GM19468 (cell line): ENCODE data around the gene ZNF362.

Experiments
- ATAC-seq: cut with Tn5 transposase; IDR thresholded peaks from one replicate; pipeline ENCODE4 v1.9.1; 2021; ENCODE audit warnings: mild to moderate bottlenecking, moderate library complexity, moderate number of reproducible peaks; ENCODE audit not compliant: unreplicated experiment; ENCODE audit errors: extremely low read depth

Gene ZNF362

GRCh38 chr1:33266766-33267165 lies 10.5 kb downstream of the ZNF362 start:
- ATAC-seq, result no peak

GRCh38 chr1:33267468-33268205 lies 11.3 kb downstream of the ZNF362 start:
- ATAC-seq, result no peak

- no peak for ATAC-seq
These were observed 12.2 kb downstream of the ZNF362 start for GRCh38 chr1:33268457-33268856.

- ATAC-seq, result no peak
These were observed 12.8 kb downstream of the ZNF362 start for GRCh38 chr1:33268927-33269610.

GRCh38 chr1:33269621-33270020 lies 13.3 kb downstream of the ZNF362 start:
- ATAC-seq, result no peak

GRCh38 chr1:33270379-33270778 lies 14.1 kb downstream of the ZNF362 start:
- ATAC-seq, result no peak

- ATAC-seq, result no peak
These were observed 14.6 kb downstream of the ZNF362 start for GRCh38 chr1:33270808-33271465.

- ATAC-seq, result no peak
These were observed 15.6 kb downstream of the ZNF362 start for GRCh38 chr1:33271666-33272505.

- ATAC-seq, result no peak
These were observed 16.2 kb downstream of the ZNF362 start for GRCh38 chr1:33272509-33272908.

GRCh38 chr1:33272930-33273329 lies 16.6 kb downstream of the ZNF362 start:
- ATAC-seq, result no peak

GRCh38 chr1:33273406-33273805 lies 17.1 kb downstream of the ZNF362 start:
- no peak for ATAC-seq

- no peak for ATAC-seq
These were observed 17.7 kb downstream of the ZNF362 start for GRCh38 chr1:33273961-33274371.

- no peak for ATAC-seq
These were observed 18.2 kb downstream of the ZNF362 start for GRCh38 chr1:33274446-33274845.

GRCh38 chr1:33275195-33275594 lies 18.9 kb downstream of the ZNF362 start:
- ATAC-seq, result no peak

GRCh38 chr1:33275706-33276572 lies 19.6 kb downstream of the ZNF362 start:
- no peak for ATAC-seq

- ATAC-seq, result no peak
These were observed 20.4 kb downstream of the ZNF362 start for GRCh38 chr1:33276573-33277298.

- ATAC-seq, result no peak
These were observed 21.3 kb downstream of the ZNF362 start for GRCh38 chr1:33277488-33278084.

- no peak for ATAC-seq
These were observed 23.9 kb downstream of the ZNF362 start for GRCh38 chr1:33280091-33280661.
